ENCODE results near the gene XIAP. TPM values are rescaled to one million over a fixed set of nuclear protein-coding genes. Genes with fewer than 3 reads are reported as not detected.

Gene XIAP
- total RNA-seq, 4 donors from 2014 or later: 34.5 to 50.4 (median 42.9) TPM

DNA sequence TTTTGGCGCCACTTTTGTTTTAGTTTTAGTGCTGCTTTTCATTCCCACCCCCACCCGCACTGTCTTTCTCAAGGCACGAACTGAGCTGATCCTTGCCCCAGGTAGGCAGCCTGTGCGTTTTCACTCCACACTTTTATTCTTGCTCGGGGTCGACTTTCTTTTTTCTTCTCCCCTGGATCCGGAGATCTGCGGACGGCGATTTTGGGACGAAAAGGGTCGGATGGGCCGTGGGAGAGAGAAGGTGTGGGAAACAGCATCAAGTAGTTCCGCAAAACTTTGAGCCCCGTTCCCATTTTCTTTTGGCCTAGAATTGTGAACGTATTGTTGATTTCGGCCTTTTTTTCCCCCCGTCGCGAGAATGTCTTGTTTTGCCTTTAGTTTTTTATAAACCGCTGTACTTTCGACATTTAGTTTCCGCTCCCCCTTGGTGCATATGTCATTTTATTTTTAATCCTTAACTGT lies 102.2 kb downstream of the XIAP start:
- no peaks in the 10 kb centered on the region for H3K9me3 ChIP-seq
- no peaks in the 10 kb centered on the region for H3K27me3 ChIP-seq
- H3K27ac ChIP-seq: peak overlapping the region; percentile 95 to 100 (median 96)
- no peak for ATAC-seq
- TF ChIP-seq, protein P1, sequence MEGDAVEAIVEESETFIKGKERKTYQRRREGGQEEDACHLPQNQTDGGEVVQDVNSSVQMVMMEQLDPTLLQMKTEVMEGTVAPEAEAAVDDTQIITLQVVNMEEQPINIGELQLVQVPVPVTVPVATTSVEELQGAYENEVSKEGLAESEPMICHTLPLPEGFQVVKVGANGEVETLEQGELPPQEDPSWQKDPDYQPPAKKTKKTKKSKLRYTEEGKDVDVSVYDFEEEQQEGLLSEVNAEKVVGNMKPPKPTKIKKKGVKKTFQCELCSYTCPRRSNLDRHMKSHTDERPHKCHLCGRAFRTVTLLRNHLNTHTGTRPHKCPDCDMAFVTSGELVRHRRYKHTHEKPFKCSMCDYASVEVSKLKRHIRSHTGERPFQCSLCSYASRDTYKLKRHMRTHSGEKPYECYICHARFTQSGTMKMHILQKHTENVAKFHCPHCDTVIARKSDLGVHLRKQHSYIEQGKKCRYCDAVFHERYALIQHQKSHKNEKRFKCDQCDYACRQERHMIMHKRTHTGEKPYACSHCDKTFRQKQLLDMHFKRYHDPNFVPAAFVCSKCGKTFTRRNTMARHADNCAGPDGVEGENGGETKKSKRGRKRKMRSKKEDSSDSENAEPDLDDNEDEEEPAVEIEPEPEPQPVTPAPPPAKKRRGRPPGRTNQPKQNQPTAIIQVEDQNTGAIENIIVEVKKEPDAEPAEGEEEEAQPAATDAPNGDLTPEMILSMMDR (IDR thresholded peaks at IDR 0.05): no peak
- TF ChIP-seq POLR2A (IDR thresholded peaks at IDR 0.05) (no peak), EP300 (IDR thresholded peaks at IDR 0.05) (no peak), POLR2AphosphoS5 (IDR thresholded peaks at IDR 0.05) (no peak)
- no peaks in the 10 kb centered on the region for H3K36me3 ChIP-seq
- peak overlapping the region; percentile 78 to 99 for H3K4me3 ChIP-seq
- WGBS, 2 donors (ENCODE audit: low coverage in 1 of 2): 0 to 10% methylated on average over 8 to 18 of the region's 23 CpGs
- peaks cover 0 to 29% (median 0%) of the 10 kb centered on the region in 3 donors for H3K4me1 ChIP-seq

GRCh38 chrX:123962794-123963373 lies 103.0 kb downstream of the XIAP start:
- H3K4me1 ChIP-seq: peaks cover 0 to 35% (median 0%) of the 10 kb centered on the region in 3 donors
- no peaks in the 10 kb centered on the region for H3K36me3 ChIP-seq
- ATAC-seq: peak; percentile 84
- no peaks in the 10 kb centered on the region for H3K9me3 ChIP-seq
- WGBS, 2 donors (ENCODE audit: low coverage in 1 of 2): 0 to 18% methylated on average over 4 to 17 of the region's 22 CpGs
- H3K27me3 ChIP-seq: no peaks in the 10 kb centered on the region
- H3K27ac ChIP-seq: peak overlapping the region; percentile 95 to 100 (median 96)
- peak overlapping the region; percentile 78 to 99 for H3K4me3 ChIP-seq
- TF ChIP-seq POLR2A (IDR thresholded peaks at IDR 0.05) (peak; percentile 56 to 61), POLR2AphosphoS5 (IDR thresholded peaks at IDR 0.05) (peak; percentile 66), EP300 (IDR thresholded peaks at IDR 0.05) (no peak)
- TF ChIP-seq, protein P1 (IDR thresholded peaks at IDR 0.05): peak in 1 of 4 experiments; percentile 4

Small RNAs within 50 kb of the gene (small RNA-seq; reads per million reads assigned to genes)
- 0 reads per million in 4 donors for gene RF00019
- 0 reads per million in 4 donors for gene RN7SL190P
- 0 reads per million in 4 donors for gene RNU6-122P

Other genes with a start within 250 kb of the XIAP start
- gene THOC2, start 127.0 kb upstream of the XIAP start, total RNA-seq: 100 to 1,000 TPM in 3 of 4 donors, 10 to 100 TPM in 1; 84.5 to 139 (median 123) TPM
- gene STAG2, start 101.7 kb downstream of the XIAP start, total RNA-seq: 100 to 1,000 TPM in 1 of 4 donors, 10 to 100 TPM in 3; 79.2 to 131 (median 88.3) TPM